Neural cell (in vitro differentiated cells): ENCODE results near the gene SMAD7.

Experiments
- CTCF ChIP-seq: fragments of 450-650 bp; IDR thresholded peaks from 2 replicates; pipeline ENCODE4 v1.5.1; 2014; ENCODE audit warnings: antibody characterized with exemption, mild to moderate bottlenecking, moderate library complexity; ENCODE audit not compliant: poor library complexity, severe bottlenecking
- EP300 ChIP-seq: fragments of 450-650 bp; conservative IDR thresholded peaks from 2 replicates; pipeline ENCODE4 v1.6.1; 2014; ENCODE audit warnings: antibody characterized with exemption, mild to moderate bottlenecking, moderate library complexity; ENCODE audit not compliant: poor library complexity, severe bottlenecking
- EZH2 ChIP-seq: fragments of 200-600, 300-800 bp; shearing (Covaris generic), sonication (generic); IDR thresholded peaks from 2 replicates; pipeline ENCODE4 v1.6.1; 2014; ENCODE audit warnings: antibody characterized with exemption, low read length, borderline replicate concordance, mild to moderate bottlenecking; ENCODE audit not compliant: insufficient read depth, poor library complexity, severe bottlenecking
- MXI1 ChIP-seq: fragments of 450-650 bp; conservative IDR thresholded peaks from 2 replicates; pipeline ENCODE4 v1.6.1; 2014; ENCODE audit warnings: antibody characterized with exemption, mild to moderate bottlenecking; ENCODE audit not compliant: poor library complexity, severe bottlenecking
- POLR2AphosphoS5 ChIP-seq: IDR thresholded peaks from 2 replicates; pipeline ENCODE4 v1.6.1; 2012
- RAD21 ChIP-seq: fragments of 450-650 bp; conservative IDR thresholded peaks from 2 replicates; pipeline ENCODE4 v1.6.1; 2014; ENCODE audit warnings: antibody characterized with exemption, mild to moderate bottlenecking, moderate library complexity
- SMC3 ChIP-seq: fragments of 450-650 bp; conservative IDR thresholded peaks from 2 replicates; pipeline ENCODE4 v1.6.1; 2014; ENCODE audit warnings: antibody characterized with exemption, mild to moderate bottlenecking, moderate library complexity; ENCODE audit not compliant: poor library complexity
- TAF1 ChIP-seq: IDR thresholded peaks from 2 replicates; pipeline ENCODE4 v1.6.1; 2012; ENCODE audit warnings: low read depth

GRCh38 chr18:48925491-48925780 is 25.3 kb downstream of the SMAD7 start:
- no peak for TF ChIP-seq CTCF
- no peak for TF ChIP-seq MXI1
- TF ChIP-seq TAF1 = no peak
- TF ChIP-seq EP300 = no peak
- TF ChIP-seq POLR2AphosphoS5 = no peak
- no peak for TF ChIP-seq EZH2
- no peak for TF ChIP-seq RAD21
- no peak for TF ChIP-seq SMC3
